ENCODE data around the gene DUX4.
"Not testable (repeated sequence)": the region's sequence is repeated elsewhere in the genome, so short reads cannot be mapped to it uniquely, and the experiment has no call there.

Gene DUX4

DNA sequence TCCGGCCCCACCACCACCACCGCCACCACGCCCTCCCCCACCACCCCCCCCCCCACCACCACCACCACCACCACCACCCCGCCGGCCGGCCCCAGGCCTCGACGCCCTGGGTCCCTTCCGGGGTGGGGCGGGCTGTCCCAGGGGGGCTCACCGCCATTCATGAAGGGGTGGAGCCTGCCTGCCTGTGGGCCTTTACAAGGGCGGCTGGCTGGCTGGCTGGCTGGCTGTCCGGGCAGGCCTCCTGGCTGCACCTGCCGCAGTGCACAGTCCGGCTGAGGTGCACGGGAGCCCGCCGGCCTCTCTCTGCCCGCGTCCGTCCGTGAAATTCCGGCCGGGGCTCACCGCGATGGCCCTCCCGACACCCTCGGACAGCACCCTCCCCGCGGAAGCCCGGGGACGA is at the start of gene DUX4:
DUX4 (plus strand) TSS at position 347 of the 400 bp plus-strand sequence; CDS start at position 347, 0 bp downstream.
- DNase-seq, result not testable (repeated sequence)

DNA sequence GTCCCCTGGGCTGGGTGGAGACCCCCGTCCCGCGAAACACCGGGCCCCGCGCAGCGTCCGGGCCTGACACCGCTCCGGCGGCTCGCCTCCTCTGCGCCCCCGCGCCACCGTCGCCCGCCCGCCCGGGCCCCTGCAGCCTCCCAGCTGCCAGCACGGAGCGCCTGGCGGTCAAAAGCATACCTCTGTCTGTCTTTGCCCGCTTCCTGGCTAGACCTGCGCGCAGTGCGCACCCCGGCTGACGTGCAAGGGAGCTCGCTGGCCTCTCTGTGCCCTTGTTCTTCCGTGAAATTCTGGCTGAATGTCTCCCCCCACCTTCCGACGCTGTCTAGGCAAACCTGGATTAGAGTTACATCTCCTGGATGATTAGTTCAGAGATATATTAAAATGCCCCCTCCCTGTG is 1.9 kb downstream of the DUX4 start:
- DNase-seq, result not testable (repeated sequence)

GRCh38 chr4:190177727-190178605 is 4.4 kb downstream of the DUX4 start:
- DNase-seq, result not testable (repeated sequence)

- not testable (repeated sequence) for DNase-seq
These were observed 5.0 kb downstream of the DUX4 start for GRCh38 chr4:190178606-190178990.

DNA sequence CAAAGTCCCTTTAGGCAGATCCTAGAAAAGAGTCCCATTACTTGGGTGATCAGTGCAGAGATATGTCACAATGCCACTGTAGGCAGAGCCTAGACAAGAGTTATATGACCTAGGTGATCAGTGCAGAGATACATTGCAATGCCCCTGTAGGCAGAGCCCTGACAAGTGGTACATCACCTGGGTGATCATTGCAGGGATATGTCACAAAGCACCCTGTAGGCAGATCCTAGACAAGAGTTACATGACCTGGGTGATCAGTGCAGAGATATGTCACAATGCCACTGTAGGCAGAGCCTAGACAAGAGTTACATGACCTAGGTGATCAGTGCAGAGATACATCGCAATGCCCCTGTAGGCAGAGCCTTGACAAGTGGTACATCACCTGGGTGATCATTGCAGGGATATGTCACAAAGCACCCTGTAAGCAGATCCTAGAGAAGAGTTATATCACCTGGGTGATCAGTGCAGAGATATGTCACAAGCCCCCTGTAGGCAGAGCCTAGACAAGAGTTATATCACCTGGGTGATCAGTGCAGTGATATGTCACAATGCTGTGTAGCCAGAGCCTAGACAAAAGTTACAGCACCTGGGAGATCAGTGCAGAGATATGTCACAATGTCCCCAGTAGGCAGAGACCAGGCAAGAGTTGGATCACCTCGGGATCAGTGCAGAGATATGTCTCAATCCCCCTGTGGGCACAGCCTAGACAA is 5.6 kb downstream of the DUX4 start:
- DNase-seq, result not testable (repeated sequence)

DNA sequence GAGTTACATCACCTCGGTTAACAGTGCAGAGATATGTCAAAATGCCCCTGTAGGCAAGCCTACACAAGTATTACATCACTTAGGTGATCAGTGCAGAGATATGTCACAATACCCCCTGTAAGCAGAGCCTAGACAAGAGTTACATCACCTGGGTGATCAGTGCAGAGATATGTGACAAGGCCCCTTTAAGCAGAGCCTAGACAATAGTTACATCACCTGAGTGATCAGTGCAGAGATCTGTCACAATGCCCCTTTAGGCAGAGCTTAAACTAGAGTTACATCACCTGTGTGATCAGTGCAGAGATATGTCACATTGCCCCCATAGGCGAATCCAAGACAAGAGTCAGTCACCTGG is 6.1 kb downstream of the DUX4 start:
- DNase-seq, result not testable (repeated sequence)

- DNase-seq, result not testable (repeated sequence)
These were observed 7.4 kb downstream of the DUX4 start for GRCh38 chr4:190180947-190181346.

- not testable (repeated sequence) for DNase-seq
These were observed 8.0 kb downstream of the DUX4 start for GRCh38 chr4:190181481-190182100.

GRCh38 chr4:190203510-190203909 is 29.9 kb downstream of the DUX4 start:
- not testable (repeated sequence) for DNase-seq

Measured in eye (tissue), 1 donor.